GM18870 (cell line): ENCODE data around the gene NXPH1.
A peak's percentile ranks its signal among the peaks of the same experiment; 100 is the strongest.

ENCODE experiments used
- ATAC-seq: cut with Tn5 transposase; IDR thresholded peaks from one replicate; pipeline ENCODE4 v1.9.1; 2021; ENCODE audit warnings: moderate library complexity; ENCODE audit not compliant: unreplicated experiment

The NXPH1 gene

GRCh38 chr7:8435590-8436545, 2.5 kb downstream of the NXPH1 start:
- no peak for ATAC-seq

DNA sequence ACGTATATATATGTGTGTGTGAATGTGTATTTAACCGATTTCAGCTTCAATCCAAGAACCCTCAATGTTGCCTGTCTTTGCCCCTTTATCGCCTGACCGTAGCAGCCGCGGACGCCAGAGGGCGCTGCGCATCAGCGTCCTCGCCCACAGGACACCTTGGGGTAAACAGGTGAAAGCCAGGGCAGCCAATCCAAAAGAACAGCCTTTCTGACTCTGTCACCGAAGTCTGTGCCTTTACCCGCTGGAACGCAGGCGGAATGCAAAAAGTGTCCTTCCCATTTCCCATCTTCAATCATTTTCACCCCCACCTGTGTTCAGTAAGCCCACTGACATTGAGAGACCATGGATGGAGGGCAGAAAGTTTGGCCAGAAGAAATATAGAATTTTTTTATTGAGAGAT, 3.6 kb downstream of the NXPH1 start:
- peak; percentile 71 for ATAC-seq

DNA sequence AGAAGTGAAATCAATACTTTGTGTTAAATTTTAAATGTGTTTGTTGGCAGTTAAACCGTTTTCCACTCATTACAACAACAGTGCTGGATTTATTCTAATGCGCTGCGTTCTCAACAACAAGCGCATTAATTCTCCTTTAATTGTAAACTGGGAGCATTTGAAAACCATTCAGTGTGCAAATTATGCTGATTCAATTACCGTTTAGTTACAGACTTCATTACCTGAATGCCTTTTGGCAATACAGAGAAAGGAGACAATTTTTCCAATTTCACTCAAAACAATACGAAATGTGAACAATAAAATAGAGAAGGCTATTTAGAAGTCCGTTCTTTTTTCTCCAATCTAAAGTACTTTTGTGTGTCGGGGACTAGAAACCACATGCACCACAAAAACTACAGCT, 4.2 kb downstream of the NXPH1 start:
- no peak for ATAC-seq

DNA sequence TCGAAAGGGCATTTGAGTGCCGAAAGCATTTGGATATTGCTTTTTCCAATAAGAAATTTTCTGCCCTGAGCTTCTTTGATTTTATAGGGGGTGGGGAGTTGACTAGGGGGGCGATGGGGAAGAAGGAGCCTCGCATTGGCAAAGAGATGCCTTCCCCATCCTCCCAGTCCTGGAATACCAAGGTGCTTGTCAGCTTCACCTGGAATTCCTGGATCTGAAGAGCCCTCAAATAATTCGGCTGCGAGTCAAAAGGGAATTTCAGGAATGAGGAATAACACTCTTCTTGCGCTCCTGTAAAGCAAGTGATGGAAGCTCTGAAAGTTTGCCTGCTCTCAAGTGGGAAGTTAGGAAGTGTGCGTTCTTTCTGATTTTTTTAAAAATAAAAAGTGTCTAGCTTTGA, 7.3 kb downstream of the NXPH1 start:
- no peak for ATAC-seq

DNA sequence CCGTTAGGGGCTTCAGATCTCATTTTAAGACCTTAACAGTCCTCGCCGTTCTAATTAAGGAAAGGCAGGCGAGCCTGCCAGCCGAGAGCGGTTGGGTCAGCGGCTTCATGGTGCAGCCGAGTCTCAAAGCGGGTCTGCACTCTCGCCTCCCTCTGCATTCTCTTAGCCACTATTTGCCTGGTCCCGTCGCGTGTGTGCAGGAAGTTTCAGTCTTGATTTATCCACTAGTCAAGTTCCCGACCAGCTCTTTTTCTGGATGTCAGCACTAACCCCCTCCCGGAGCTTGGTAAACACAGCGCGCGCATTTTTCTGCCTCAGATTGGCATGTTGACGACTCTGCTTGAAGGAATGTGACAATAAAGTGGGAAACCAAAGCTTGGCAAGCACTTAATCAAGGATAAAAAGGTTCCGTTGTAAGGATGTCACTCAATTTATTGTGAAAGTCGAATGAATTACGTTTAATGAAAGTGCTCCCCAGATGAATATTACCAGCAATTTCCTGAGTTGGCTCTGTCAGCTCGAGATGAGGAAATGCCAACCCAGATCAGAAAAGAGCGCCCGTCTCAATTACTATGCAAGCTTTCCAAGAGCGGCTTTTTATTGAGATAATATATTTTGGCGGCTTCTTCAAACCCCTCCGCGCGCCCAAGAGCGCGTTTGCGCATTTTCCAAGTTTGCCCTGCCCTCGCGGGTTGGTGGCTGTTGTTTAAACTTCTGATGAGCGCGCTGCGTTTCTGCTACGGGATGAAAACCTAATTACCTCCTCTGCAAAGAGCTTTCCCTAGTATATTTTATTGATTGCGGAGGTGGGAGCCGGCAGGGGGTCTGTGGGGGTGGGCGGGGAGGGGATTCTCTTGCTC, 7.9 kb downstream of the NXPH1 start:
- no peak for ATAC-seq

DNA sequence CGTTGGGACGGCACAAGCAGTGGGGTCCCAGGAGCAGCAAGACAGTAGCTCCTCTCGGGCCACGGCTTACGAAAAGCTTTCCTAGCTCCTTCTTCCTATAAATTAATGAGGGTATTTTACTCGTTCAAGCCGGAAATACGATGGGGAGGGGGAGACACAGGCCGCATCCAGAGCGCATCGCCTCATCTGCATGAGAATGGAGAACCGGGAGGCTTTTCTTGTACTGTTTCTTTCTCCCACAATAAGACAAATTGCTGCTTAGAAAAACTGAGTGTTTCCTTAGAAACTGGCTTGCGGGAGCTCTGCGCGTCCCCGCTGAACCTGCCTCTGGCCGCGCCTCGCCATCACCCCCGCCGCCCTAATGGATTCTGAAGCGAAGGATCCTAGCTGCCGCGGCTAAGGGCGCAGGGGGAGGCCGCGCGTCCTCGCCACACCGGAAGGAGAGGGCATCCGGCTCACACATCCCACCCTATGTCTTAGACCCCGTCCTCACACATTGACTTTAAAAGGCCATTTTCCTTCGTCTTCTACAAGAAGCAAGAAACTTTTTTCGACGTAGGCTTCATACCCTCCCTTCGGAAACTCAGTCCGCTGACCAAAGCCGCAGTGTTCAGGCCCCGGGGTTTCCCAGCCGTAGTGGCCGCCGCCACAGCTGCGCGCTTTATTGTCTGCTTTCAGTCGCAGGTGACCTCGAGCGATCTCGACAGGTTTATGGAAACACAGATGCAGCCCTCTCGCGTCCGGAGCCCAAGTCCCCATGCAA, 8.8 kb downstream of the NXPH1 start:
- ATAC-seq = no peak

DNA sequence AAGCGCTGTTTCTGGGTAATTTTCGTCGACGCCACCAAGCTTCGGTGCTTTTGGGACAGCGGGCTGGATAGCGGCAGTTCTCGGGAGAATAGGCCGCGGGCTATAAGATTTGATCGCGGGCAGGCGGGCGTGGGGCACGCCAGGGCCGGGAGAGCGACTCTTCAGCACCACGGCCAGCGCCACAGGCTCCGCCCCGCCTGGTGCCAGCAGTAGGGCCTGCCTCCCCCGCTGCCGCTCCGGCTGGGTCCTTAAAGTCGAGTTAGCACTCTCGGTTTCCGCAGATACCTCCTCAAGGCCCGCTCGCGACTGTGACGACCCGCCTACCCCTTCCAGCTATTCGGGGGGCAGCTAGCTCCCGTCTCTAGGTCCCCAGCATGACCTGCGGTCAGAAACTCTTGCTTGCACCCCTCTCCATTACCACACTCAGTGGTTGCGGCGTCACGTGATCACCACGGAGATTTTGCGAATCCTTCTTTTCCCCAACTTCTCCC, 9.4 kb downstream of the NXPH1 start:
- no peak for ATAC-seq

DNA sequence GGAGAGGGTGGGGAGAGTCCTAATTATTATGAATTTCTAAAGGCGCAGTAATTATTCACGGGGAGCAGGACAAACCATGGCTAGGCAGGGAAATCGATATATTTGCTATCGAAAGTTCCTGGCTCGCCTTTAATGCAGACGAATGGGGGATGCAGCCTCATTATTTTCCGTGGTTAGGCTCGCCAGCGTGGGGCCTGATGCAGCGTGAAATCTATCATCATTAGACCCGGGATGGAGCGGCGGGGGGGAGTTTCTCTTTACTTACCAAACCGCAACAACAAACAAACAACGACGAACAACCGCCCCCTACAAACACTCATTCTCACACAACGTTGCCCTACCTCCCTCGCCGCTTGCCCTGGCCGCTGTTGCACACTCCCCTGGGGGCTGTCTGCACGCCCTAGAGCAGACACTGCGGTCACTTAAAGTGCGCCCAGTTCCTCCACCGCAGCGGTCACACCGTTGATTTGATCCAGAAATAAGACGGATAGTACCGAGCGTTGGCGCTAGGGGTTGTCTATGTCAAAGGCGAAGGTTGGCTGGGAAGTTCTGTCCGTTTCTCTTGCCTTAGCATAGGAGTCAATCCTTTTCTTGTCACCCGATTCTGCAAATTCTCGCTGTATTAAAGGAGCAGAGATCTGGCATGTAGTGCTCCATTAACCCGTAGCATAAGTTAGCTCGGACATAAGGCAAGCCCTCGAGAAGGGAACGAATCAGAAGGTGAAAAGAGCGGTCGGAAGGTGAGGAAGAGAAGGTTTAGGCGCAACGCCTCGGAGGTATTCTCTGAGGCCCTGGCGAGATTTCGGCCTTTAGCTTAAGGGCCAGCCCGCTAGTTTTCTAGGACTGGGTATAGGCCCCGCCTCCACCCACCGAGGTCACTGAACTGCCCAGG, 10.4 kb downstream of the NXPH1 start:
- no peak for ATAC-seq

DNA sequence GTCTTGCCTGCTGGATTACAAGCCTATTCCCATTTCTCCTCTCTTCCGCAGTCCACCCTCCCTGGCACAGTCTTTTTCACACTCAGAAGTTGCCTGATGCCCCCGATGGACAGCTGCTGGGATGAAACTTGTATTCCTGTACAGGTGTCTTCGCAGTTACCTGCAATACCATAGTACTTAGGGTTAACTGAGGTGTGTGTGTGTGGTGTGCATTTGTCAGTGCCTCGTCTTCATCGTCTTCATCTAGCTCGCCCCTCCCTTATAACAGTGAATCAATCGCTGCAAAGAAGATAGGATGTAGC, 11.0 kb downstream of the NXPH1 start:
- ATAC-seq = no peak

DNA sequence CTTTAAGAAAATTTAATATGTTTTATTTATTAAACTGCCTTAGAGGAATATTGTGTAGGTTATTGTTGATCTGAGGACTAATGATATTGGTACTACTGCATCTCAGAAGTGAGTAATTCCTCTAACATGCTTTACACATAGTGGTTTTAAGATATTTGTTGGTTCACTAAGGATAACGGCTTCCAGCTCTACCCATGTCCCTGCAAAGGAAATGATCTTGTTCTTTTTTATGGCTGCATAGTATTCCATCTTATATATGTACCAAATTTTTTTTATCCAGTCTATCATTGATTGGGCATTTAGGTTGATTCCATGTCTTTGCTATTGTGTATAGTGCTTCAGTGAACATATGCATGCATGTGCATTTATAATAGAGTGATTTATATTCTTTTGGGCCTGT, 20.1 kb downstream of the NXPH1 start:
- no peak for ATAC-seq

DNA sequence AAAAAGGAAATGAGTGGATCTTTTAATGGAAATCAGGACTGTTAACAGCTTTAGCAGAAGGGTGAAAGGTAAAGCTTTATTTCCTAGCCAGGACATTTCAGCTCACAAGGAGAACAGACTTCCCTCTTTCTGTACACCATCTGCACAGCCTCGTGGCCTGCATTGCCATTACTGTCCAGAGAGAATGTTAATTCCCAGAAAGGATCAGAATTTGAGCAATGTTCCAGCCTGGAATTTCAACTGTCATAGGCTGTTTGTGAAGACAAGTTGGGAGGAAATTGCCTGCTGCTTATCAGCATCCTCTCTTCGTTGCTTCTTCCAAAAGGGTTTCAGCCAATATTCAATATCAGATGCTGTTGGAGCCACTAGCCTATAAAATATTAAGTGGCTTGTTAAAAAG, 22.0 kb downstream of the NXPH1 start:
- no peak for ATAC-seq

- no peak for ATAC-seq
These were observed 28.9 kb downstream of the NXPH1 start for GRCh38 chr7:8462309-8462708.

DNA sequence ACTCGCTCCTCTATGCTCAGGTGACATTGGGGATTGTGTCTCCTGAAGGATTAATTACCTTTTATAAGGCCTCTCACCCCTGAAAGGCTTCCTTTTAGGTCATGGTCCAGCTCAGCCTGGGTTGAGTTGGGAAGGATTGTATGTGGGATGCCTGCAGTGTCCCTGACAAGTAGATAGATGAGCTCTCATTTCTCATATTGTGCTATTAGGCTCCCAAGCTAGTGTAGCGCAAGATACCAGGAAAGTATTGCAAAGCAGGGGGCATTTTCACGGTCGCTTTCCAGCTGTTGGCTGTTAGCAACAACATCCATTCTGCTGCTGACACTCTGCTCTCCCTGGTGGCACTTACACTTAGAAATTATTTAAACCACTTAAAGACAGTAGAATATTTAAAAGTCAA, 31.9 kb downstream of the NXPH1 start:
- no peak for ATAC-seq

DNA sequence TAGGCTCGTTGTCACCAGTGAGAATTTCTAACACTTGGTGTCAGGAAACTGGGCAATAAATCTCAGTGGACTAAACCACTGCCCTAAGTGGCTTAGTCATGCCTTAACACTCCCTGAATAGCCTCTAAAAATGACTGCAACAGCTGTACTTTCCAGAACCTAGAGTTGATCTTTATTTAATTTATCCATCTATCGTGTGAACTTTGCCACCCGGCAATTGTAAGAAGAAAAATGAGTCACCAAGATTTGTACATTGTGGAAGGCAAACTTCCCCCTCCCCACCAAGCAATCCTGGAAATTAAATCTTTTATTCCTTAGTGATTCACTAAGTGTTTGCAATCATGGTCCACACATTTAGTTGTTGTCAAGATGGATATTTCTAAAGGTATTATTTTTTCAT, 47.1 kb downstream of the NXPH1 start:
- ATAC-seq = no peak

GRCh38 chr7:8481096-8481495, 47.7 kb downstream of the NXPH1 start:
- no peak for ATAC-seq

GRCh38 chr7:8481752-8482446, 48.5 kb downstream of the NXPH1 start:
- no peak for ATAC-seq

DNA sequence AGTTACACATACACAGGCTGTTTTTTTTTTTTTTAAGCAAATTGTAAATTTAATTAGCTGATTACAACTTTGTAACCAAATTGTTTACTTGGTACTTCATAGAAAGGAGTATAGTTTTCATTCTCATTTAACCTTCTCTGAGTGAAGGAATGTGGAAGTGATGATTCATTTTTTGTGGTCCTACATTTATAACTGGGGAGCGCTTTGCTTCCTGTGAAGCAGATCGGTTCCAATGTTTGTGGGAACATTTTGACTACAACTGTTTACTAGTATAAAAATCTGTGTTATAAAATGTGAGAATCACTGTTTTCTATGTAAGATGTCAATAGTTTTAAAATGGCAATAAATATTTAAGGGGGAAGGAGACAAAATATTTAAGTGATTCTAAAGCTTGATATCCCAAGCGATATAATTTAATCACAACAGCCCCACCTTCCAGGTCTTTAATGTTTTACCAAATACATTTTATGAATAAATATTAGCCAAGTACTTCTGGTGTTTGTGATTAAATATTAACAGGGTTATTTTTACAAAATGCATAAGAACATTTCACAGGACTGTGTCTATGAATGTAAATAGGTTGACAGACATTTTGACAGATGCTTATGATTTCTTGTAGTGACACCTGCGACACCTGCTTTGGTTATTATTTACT, 57.1 kb downstream of the NXPH1 start:
- ATAC-seq = no peak

DNA sequence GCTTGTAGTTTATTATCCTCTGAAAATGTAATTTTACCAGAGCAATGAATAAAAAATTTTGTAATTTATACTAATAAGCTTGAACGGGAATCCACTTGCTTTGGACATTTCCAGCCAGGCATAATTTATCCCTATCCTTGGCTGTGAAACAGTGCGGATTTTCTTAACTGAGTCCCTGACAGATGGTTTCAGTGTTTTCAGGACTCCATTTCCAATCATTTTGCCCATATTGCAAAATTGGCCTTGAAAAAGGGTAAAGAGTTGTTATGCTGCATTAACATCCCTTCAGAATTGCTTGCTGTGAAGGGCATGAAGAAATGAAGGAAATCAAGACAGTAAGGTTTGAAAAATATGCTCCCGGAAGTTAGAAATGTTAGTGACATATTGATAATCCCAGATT, 57.7 kb downstream of the NXPH1 start:
- no peak for ATAC-seq
